Right lobe of liver (tissue), 4 donors: ENCODE measurements around the gene ERBB4.

Experiments used
- POLR2A ChIP-seq: fragments of 450-650 bp; IDR thresholded peaks from one replicate; pipeline ENCODE4 v1.6.1; 2017; ENCODE audit warnings: antibody characterized with exemption, mild to moderate bottlenecking
- TF ChIP-seq, protein P1 (sequence below), 4 donors: fragments of 200-600 bp in 3 of 4; fragments of 450-650 bp in 1 of 4; IDR thresholded peaks; one replicate each; pipeline versions ENCODE4 v1.5.1 to v1.8.0; 2016 to 2022; ENCODE audit warnings: antibody characterized with exemption in 4 of 4, mild to moderate bottlenecking in 2 of 4
- donor health status: DM: no; HTN: no; CAD: no.
- donor health status: DM: no; HTN: no; CAD: no.
- donor health status: DM: no; HTN: yes; CAD: no.

DNA sequence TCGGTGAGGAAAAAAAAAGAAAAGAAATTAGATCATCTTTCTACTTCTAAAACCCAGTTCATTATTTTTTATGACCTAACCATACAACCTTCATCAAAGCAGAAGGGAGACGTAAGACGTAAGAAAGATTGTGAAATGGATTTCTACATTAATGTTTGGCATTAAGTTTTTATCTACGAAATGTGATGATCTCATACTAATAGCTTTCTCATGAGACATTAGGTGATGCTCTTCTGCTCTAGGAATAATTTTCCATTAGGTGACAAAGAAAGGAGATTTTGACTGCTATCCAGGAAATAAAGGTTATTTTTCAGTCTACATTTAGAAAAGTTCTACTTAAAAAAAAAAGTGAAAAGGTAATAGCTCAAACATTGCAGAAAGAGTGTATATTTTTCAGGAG, 748.6 kb downstream of the ERBB4 start:
- TF ChIP-seq, protein P1, sequence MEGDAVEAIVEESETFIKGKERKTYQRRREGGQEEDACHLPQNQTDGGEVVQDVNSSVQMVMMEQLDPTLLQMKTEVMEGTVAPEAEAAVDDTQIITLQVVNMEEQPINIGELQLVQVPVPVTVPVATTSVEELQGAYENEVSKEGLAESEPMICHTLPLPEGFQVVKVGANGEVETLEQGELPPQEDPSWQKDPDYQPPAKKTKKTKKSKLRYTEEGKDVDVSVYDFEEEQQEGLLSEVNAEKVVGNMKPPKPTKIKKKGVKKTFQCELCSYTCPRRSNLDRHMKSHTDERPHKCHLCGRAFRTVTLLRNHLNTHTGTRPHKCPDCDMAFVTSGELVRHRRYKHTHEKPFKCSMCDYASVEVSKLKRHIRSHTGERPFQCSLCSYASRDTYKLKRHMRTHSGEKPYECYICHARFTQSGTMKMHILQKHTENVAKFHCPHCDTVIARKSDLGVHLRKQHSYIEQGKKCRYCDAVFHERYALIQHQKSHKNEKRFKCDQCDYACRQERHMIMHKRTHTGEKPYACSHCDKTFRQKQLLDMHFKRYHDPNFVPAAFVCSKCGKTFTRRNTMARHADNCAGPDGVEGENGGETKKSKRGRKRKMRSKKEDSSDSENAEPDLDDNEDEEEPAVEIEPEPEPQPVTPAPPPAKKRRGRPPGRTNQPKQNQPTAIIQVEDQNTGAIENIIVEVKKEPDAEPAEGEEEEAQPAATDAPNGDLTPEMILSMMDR (IDR thresholded peaks at IDR 0.05), result no peak
- no peak for TF ChIP-seq POLR2A
